Liver (tissue), 9 donors: ENCODE measurements around the gene RGS9BP. TPM values are rescaled to one million over a fixed set of nuclear protein-coding genes. Genes with fewer than 3 reads are reported as not detected.

Experiments used
- DNase-seq: peaks from one replicate; pipeline ENCODE4 v3.0.0-alpha.2; 2017; ENCODE audit warnings: low spot score
- H3K27ac ChIP-seq, 2 donors: one replicate each; pipeline ENCODE4 v1.7.0; 2013; ENCODE audit warnings: inconsistent platforms in 2 of 2, low read length in 2 of 2, control low read depth in 1 of 2, low read depth in 1 of 2, mild to moderate bottlenecking in 1 of 2
- H3K27me3 ChIP-seq, 4 donors: one replicate each; pipeline versions ENCODE4 v1.6.1 to v1.7.0; 2013; ENCODE audit warnings: low read length in 3 of 4, inconsistent platforms in 1 of 4, mild to moderate bottlenecking in 1 of 4, moderate library complexity in 1 of 4; ENCODE audit not compliant: control insufficient read depth in 4 of 4, insufficient read depth in 4 of 4
- H3K36me3 ChIP-seq, 4 donors: one replicate each; pipeline versions ENCODE4 v1.6.1 to v1.7.0; 2013; ENCODE audit warnings: low read length in 3 of 4, mild to moderate bottlenecking in 3 of 4, low read depth in 1 of 4, moderate library complexity in 1 of 4; ENCODE audit not compliant: control insufficient read depth in 4 of 4, insufficient read depth in 3 of 4
- H3K4me1 ChIP-seq, 4 donors: one replicate each; pipeline versions ENCODE4 v1.6.1 to v1.7.0; 2013; ENCODE audit warnings: low read length in 3 of 4, mild to moderate bottlenecking in 3 of 4, moderate library complexity in 1 of 4; ENCODE audit not compliant: control insufficient read depth in 4 of 4, insufficient read depth in 4 of 4
- H3K4me3 ChIP-seq, 3 donors: one replicate each; pipeline versions ENCODE4 v1.6.1 to v1.7.0; 2013; ENCODE audit warnings: low read length in 3 of 3, control low read depth in 1 of 3, low read depth in 1 of 3, mild to moderate bottlenecking in 1 of 3
- H3K9ac ChIP-seq, 2 donors: one replicate each; pipeline ENCODE4 v1.7.0; 2013; ENCODE audit warnings: low read length in 2 of 2, mild to moderate bottlenecking in 2 of 2, moderate library complexity in 2 of 2, control low read depth in 1 of 2, low read depth in 1 of 2
- H3K9me3 ChIP-seq, 4 donors: one replicate each; pipeline versions ENCODE4 v1.6.1 to v1.7.0; 2013; ENCODE audit warnings: low read length in 3 of 4; ENCODE audit not compliant: control insufficient read depth in 4 of 4
- EGR1 ChIP-seq, 2 donors: IDR thresholded peaks; 2 replicates each; pipeline ENCODE4 v1.6.1; 2016 to 2018; ENCODE audit warnings: antibody characterized with exemption in 2 of 2, low read depth in 2 of 2
- FOXA2 ChIP-seq: IDR thresholded peaks from 2 replicates; pipeline ENCODE4 v1.6.1; 2016; ENCODE audit warnings: antibody characterized with exemption
- GABPA ChIP-seq, 2 donors: IDR thresholded peaks in 1 of 2; conservative IDR thresholded peaks in 1 of 2; 2 replicates each; pipeline ENCODE4 v1.6.1; 2016; ENCODE audit warnings: antibody characterized with exemption in 2 of 2, mild to moderate bottlenecking in 1 of 2, moderate library complexity in 1 of 2
- HNF4A ChIP-seq, 2 donors: conservative IDR thresholded peaks; 2 replicates each; pipeline ENCODE4 v1.6.1; 2016; ENCODE audit warnings: antibody characterized with exemption in 2 of 2, mild to moderate bottlenecking in 2 of 2
- HNF4G ChIP-seq: IDR thresholded peaks from 2 replicates; pipeline ENCODE4 v1.6.1; 2016; ENCODE audit warnings: antibody characterized with exemption
- NR2F2 ChIP-seq: IDR thresholded peaks from 2 replicates; pipeline ENCODE4 v1.6.1; 2016; ENCODE audit warnings: antibody characterized with exemption
- RAD21 ChIP-seq, 2 donors: IDR thresholded peaks; 2 replicates each; pipeline ENCODE4 v1.6.1; 2016; ENCODE audit warnings: antibody characterized with exemption in 2 of 2, mild to moderate bottlenecking in 2 of 2
- REST ChIP-seq: IDR thresholded peaks from 2 replicates; pipeline ENCODE4 v1.6.1; 2016; ENCODE audit warnings: antibody characterized with exemption, mild to moderate bottlenecking
- SP1 ChIP-seq: IDR thresholded peaks from 2 replicates; pipeline ENCODE4 v1.6.1; 2018; ENCODE audit warnings: antibody characterized with exemption, mild to moderate bottlenecking
- YY1 ChIP-seq: IDR thresholded peaks from 2 replicates; pipeline ENCODE4 v1.6.1; 2016; ENCODE audit warnings: antibody characterized with exemption, mild to moderate bottlenecking
- WGBS: extraction: QIAGEN DNeasy Blood & Tissue Kit; methylation state at CpG from one replicate; pipeline ENCODE4 v1.1.7; 2013; 5-methylcytosine and 5-hydroxymethylcytosine counted together
- polyA plus RNA-seq, 2 donors: library from polyadenylated mRNA; stranded (reverse) in 1 of 2; unstranded in 1 of 2; fragments of 200-250 nt in 1 of 2; fragments of >200 nt in 1 of 2; fragmentation: Nextera tagmentation in 1 of 2; extraction: Ambion mirVana in 1 of 2; gene quantifications; one replicate each; pipeline versions ENCODE4 v1.2.1 to v1.2.3, GENCODE V29; 2013 to 2015
- total RNA-seq, 2 donors: library from RNA; depleted of rRNA; stranded (reverse); fragments of >200 nt; gene quantifications; one replicate each; pipeline ENCODE4 v1.2.3, GENCODE V29; 2014
- TF ChIP-seq, protein P1 (sequence below): fragments of 150-350 bp; IDR thresholded peaks from 2 replicates; pipeline ENCODE4 v1.5.1; 2017; ENCODE audit warnings: improper control_type of control experiment, low read depth, low read length; ENCODE audit not compliant: missing input control
- TF ChIP-seq, protein P2 (sequence below): IDR thresholded peaks from 2 replicates; pipeline ENCODE4 v1.6.1; 2016; ENCODE audit warnings: antibody characterized with exemption
- donor health status: healthy.
- donor health status: healthy.
- donor health status: healthy.
- donor health status: healthy.
- donor health status: healthy.

The RGS9BP gene
- total and polyA plus RNA-seq, 4 donors, result under 0.01 to 0.05 (median 0.01) TPM; not detected in 1

DNA sequence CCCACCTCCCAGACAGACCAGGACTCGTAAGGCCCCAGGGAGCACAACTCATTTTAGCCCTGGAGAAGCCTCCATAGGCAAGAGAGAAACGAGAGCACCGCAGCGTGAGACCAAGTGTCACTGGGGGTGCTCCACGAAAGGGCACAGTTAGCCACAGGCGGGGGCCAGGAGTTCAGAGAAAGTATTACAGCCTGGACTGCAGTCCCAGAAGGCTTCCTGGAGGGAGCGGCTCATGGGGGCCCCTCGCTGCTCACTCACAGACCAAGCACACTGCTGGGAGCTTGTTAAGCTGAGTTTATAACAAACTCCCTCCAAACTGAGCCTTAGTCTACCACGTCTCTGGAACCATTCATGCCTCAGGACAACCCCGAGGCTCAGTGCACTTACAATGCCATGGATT is 17.1 kb upstream of the RGS9BP start:
- TF ChIP-seq YY1, result no peak
- TF ChIP-seq NR2F2, result no peak
- no peak for TF ChIP-seq HNF4G
- no peak for TF ChIP-seq SP1
- TF ChIP-seq GABPA (IDR thresholded peaks at IDR 0.05 in 1 of 2, conservative IDR thresholded peaks at IDR 0.05 in 1 of 2), result no peak
- no peak for TF ChIP-seq RAD21 (IDR thresholded peaks at IDR 0.05)
- Histone ChIP-seq H3K4me3 (no peak overlapping the region), H3K4me1 (no peaks in the 10 kb centered on the region), H3K27ac (no peak overlapping the region), H3K36me3 (peaks cover 0 to 3% (median 0%) of the 10 kb centered on the region in 4 donors), H3K9me3 (no peaks in the 10 kb centered on the region), H3K9ac (no peak overlapping the region), H3K27me3 (no peaks in the 10 kb centered on the region)
- no peak for DNase-seq
- WGBS, result 91% methylated on average over 10 of the region's 10 CpGs

DNA sequence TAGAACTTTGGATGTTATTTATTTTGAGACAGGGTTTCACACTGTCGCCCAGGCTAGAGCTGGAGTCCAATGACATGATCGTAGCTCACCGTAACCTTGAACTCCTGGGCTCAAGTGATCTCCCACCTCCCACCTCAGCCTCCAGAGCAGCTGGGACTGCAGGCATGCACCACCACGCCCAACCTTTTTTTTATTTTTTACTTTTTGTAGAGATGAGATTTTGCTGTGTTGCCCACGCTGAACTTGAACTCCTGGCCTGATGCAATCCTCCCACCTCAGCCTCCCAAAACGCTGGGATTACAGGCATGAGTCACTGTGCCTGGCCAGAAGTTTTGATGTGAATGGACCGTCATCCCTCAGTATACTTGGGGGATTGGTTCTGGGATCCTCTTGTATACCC is 14.3 kb upstream of the RGS9BP start:
- Histone ChIP-seq H3K36me3 (peaks cover 0 to 2% (median 0%) of the 10 kb centered on the region in 4 donors), H3K9me3 (no peaks in the 10 kb centered on the region), H3K9ac (no peak overlapping the region), H3K4me1 (no peaks in the 10 kb centered on the region), H3K27me3 (no peaks in the 10 kb centered on the region), H3K27ac (no peak overlapping the region), H3K4me3 (no peak overlapping the region)
- no peak for DNase-seq
- 95% methylated on average over 7 of the region's 7 CpGs for WGBS
- no peak for TF ChIP-seq REST
- TF ChIP-seq RAD21 (IDR thresholded peaks at IDR 0.05), result no peak
- TF ChIP-seq, protein P1, sequence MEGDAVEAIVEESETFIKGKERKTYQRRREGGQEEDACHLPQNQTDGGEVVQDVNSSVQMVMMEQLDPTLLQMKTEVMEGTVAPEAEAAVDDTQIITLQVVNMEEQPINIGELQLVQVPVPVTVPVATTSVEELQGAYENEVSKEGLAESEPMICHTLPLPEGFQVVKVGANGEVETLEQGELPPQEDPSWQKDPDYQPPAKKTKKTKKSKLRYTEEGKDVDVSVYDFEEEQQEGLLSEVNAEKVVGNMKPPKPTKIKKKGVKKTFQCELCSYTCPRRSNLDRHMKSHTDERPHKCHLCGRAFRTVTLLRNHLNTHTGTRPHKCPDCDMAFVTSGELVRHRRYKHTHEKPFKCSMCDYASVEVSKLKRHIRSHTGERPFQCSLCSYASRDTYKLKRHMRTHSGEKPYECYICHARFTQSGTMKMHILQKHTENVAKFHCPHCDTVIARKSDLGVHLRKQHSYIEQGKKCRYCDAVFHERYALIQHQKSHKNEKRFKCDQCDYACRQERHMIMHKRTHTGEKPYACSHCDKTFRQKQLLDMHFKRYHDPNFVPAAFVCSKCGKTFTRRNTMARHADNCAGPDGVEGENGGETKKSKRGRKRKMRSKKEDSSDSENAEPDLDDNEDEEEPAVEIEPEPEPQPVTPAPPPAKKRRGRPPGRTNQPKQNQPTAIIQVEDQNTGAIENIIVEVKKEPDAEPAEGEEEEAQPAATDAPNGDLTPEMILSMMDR, result no peak
- TF ChIP-seq SP1, result no peak
- no peak for TF ChIP-seq HNF4A (conservative IDR thresholded peaks at IDR 0.05)
- TF ChIP-seq EGR1 (IDR thresholded peaks at IDR 0.05; ENCODE audit: low read depth in 2 of 2), result no peak
- no peak for TF ChIP-seq FOXA2
- TF ChIP-seq, protein P2, sequence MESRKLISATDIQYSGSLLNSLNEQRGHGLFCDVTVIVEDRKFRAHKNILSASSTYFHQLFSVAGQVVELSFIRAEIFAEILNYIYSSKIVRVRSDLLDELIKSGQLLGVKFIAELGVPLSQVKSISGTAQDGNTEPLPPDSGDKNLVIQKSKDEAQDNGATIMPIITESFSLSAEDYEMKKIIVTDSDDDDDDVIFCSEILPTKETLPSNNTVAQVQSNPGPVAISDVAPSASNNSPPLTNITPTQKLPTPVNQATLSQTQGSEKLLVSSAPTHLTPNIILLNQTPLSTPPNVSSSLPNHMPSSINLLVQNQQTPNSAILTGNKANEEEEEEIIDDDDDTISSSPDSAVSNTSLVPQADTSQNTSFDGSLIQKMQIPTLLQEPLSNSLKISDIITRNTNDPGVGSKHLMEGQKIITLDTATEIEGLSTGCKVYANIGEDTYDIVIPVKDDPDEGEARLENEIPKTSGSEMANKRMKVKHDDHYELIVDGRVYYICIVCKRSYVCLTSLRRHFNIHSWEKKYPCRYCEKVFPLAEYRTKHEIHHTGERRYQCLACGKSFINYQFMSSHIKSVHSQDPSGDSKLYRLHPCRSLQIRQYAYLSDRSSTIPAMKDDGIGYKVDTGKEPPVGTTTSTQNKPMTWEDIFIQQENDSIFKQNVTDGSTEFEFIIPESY, result no peak
